ENCODE measurements around the gene WRNIP1.
A peak's percentile ranks its signal among the peaks of the same experiment; 100 is the strongest.

DNA sequence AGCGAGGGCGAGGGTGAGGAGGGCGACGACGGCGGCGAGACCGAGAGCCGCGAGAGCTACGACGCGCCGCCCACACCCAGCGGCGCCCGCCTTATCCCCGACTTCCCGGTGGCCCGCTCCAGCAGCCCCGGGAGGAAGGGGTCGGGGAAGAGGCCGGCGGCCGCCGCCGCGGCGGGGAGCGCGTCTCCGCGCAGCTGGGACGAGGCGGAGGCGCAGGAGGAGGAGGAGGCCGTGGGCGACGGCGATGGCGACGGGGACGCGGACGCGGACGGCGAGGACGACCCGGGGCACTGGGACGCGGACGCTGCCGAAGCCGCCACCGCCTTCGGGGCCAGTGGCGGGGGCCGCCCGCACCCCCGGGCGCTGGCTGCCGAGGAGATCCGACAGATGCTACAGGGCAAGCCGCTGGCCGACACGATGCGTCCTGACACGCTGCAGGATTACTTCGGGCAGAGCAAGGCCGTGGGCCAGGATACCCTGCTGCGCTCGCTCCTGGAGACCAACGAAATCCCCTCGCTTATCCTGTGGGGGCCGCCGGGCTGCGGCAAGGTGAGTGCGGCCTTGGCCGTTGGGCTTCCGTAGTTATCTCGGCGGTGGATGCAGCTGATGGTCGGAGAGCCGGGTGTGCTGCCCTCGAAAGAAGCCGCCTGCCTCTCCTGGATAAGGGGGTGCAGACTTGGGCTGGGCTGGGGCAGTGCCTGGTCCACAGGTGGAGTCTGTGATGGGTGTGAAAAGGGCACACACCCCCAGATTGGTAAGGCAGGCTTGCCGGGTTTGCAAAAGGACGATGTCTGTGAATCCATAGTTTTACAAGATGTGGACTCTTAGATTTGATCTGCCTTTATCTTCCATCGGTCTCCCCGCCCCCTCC, 938 bp downstream of the WRNIP1 start:
- TF ChIP-seq, protein P1, sequence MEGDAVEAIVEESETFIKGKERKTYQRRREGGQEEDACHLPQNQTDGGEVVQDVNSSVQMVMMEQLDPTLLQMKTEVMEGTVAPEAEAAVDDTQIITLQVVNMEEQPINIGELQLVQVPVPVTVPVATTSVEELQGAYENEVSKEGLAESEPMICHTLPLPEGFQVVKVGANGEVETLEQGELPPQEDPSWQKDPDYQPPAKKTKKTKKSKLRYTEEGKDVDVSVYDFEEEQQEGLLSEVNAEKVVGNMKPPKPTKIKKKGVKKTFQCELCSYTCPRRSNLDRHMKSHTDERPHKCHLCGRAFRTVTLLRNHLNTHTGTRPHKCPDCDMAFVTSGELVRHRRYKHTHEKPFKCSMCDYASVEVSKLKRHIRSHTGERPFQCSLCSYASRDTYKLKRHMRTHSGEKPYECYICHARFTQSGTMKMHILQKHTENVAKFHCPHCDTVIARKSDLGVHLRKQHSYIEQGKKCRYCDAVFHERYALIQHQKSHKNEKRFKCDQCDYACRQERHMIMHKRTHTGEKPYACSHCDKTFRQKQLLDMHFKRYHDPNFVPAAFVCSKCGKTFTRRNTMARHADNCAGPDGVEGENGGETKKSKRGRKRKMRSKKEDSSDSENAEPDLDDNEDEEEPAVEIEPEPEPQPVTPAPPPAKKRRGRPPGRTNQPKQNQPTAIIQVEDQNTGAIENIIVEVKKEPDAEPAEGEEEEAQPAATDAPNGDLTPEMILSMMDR (IDR thresholded peaks at IDR 0.05): no peak
- TF ChIP-seq POLR2A (IDR thresholded peaks at IDR 0.05): peak in 1 of 2 donors; percentile 14
